Skeletal muscle satellite cell (primary cell): ENCODE measurements around the gene MMP15.

Source experiments
- H3K27me3 ChIP-seq: 2 replicates; pipeline ENCODE4 v1.7.0; 2013; ENCODE audit warnings: low read length; ENCODE audit not compliant: control insufficient read depth, insufficient read depth
- H3K36me3 ChIP-seq: 2 replicates; pipeline ENCODE4 v1.7.0; 2013; ENCODE audit warnings: mild to moderate bottlenecking, control low read depth, low read length; ENCODE audit not compliant: insufficient read depth
- H3K4me1 ChIP-seq: 2 replicates; pipeline ENCODE4 v1.7.0; 2013; ENCODE audit warnings: low read length; ENCODE audit not compliant: control insufficient read depth, insufficient read depth
- H3K4me2 ChIP-seq: 2 replicates; pipeline ENCODE4 v1.7.0; 2013; ENCODE audit warnings: mild to moderate bottlenecking, low read length
- H3K4me3 ChIP-seq: 2 replicates; pipeline ENCODE4 v1.7.0; 2013; ENCODE audit warnings: low read length
- H3K9ac ChIP-seq: 2 replicates; pipeline ENCODE4 v1.7.0; 2013; ENCODE audit warnings: mild to moderate bottlenecking, low read depth, low read length, moderate library complexity
- H3K9me3 ChIP-seq: replicated peaks from 2 replicates; pipeline ENCODE4 v1.7.0; 2013; ENCODE audit warnings: mild to moderate bottlenecking, control low read depth, low read length

MMP15 gene

DNA sequence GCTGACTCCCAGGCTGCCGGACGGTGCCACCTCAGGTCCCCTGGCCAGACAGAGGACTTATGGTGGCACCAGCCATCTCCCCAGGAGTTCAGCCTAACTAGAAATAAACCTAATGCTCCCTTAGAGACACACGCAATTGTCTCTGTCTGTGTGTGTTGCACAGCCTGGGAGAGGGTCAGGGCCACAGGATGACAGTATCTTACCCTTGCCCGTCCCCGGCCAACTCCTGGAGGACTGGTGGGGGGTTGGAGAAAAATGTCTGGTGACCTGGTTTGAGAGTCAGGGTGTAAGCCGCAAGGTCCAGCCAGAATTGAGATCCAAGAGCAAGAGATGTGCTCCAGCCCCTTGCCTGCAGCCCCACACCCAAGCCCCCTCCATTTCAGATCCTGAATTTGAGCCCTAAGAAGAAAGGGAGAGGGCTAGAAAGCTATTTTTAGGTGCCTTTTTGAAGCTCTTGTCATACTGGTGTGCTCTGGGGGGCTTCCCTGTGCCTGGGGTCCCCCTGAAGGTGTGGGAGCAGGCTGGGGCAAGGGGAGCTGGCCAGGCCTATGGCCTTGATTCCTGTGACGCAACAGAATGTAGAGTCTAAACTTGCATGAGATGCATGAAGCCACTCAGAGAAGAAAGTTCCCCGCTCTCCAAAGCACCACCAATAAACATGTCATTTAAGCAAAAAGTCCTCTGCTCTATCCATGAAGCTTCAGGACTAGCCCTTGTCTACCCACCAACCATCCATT, 37.9 kb upstream of the MMP15 start:
- Histone ChIP-seq H3K27me3 (peaks cover 35% of the 10 kb centered on the region), H3K36me3 (no peaks in the 10 kb centered on the region), H3K4me3 (no peak overlapping the region), H3K4me1 (peaks cover 5% of the 10 kb centered on the region), H3K9ac (no peak overlapping the region), H3K4me2 (no peak overlapping the region), H3K9me3 (no peaks in the 10 kb centered on the region)

DNA sequence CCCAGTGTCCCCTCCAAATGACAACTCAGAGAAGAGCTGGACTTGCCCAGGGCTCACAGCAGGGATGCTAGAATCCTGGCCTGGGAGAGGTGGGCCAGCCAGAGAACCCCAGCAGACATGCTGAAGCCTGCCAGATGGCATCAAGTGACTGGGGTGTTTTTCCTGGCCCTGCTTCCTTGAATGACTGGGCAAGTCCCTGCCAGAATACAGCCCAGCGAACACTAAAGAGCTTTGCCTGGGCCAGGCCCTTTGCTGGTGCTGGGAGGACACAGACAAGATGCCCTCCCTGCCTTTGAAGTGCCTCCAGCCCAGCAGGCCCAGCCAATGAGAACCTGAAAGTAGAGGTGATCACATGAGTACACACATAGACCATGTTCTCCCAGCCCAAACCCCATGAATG, 36.6 kb upstream of the MMP15 start:
- H3K4me3 ChIP-seq: no peak overlapping the region
- H3K9ac ChIP-seq: no peak overlapping the region
- H3K36me3 ChIP-seq: peaks cover 1% of the 10 kb centered on the region
- H3K9me3 ChIP-seq: no peaks in the 10 kb centered on the region
- no peak overlapping the region for H3K4me2 ChIP-seq
- H3K4me1 ChIP-seq: peaks cover 5% of the 10 kb centered on the region
- peaks cover 34% of the 10 kb centered on the region for H3K27me3 ChIP-seq

DNA sequence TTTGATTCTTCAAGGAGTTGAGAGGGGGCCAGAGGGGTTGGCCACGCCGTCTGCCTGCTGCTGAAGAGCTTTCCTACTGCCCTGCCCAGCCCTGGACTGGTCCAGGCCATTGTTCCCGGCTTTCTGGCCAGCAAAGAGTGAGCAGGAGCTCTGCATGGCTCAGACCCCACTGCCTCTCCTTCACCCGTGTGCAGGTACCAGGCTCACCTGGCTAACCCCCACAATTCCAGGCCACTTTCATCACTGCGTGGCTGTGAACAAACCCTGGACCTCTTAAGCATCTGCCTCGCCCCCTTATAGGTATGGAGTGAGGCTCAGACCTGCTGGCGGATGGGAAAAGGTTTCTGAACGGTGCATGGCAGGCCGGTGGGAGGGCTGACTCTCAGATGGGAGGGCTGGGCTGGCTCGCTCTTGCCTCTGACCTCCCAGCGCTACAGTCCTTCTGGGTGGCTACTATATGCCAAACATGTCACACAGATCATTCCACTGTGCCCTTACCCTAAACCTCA, 33.9 kb upstream of the MMP15 start:
- Histone ChIP-seq H3K9ac (no peak overlapping the region), H3K4me3 (no peak overlapping the region), H3K27me3 (peaks cover 13% of the 10 kb centered on the region), H3K4me1 (no peaks in the 10 kb centered on the region), H3K4me2 (no peak overlapping the region), H3K36me3 (peaks cover 27% of the 10 kb centered on the region), H3K9me3 (no peaks in the 10 kb centered on the region)

DNA sequence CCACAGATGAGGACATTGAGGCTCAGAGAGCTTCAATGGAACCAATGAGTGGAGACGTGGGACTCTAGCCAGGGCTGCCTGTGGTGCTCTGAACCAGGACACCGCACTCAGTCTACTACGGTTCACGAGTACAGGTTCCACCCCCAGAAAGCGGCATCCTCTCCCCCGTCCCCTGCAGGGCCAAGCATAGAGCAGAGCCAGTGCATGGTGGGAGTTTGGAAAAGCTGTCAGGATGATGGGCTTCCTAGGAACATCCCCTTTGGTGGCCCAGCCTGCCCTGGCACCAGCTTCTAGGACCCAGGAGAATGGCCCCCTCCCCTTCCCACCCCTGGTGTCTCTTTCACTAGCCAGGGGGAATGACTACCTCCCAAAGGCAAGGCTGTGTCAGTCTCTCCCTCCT, 33.5 kb upstream of the MMP15 start:
- Histone ChIP-seq H3K9me3 (no peaks in the 10 kb centered on the region), H3K4me1 (no peaks in the 10 kb centered on the region), H3K36me3 (peaks cover 31% of the 10 kb centered on the region), H3K4me3 (no peak overlapping the region), H3K9ac (no peak overlapping the region), H3K4me2 (no peak overlapping the region), H3K27me3 (peaks cover 9% of the 10 kb centered on the region)

DNA sequence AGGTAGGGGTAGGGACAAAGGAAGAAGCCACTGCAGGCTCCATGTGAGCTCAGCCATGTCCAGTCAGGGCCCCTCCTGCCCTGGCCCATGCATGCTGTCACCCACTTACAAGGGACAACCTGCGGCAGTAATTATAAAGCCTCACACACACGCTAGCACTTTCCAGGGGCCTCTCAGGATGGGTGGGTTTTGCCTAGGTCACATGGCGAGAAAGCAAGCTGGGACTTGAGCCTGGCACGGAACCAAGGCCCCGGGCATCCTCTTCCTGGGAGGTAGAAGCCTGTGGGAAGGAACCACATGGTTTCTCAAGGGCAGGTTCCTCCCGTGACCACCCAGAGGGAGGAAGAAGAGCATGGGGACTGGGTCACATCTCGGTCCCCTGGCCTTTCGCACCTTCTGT, 32.1 kb upstream of the MMP15 start:
- Histone ChIP-seq H3K27me3 (no peaks in the 10 kb centered on the region), H3K4me3 (no peak overlapping the region), H3K9me3 (no peaks in the 10 kb centered on the region), H3K4me1 (peaks cover 5% of the 10 kb centered on the region), H3K9ac (no peak overlapping the region), H3K36me3 (peaks cover 42% of the 10 kb centered on the region), H3K4me2 (no peak overlapping the region)

DNA sequence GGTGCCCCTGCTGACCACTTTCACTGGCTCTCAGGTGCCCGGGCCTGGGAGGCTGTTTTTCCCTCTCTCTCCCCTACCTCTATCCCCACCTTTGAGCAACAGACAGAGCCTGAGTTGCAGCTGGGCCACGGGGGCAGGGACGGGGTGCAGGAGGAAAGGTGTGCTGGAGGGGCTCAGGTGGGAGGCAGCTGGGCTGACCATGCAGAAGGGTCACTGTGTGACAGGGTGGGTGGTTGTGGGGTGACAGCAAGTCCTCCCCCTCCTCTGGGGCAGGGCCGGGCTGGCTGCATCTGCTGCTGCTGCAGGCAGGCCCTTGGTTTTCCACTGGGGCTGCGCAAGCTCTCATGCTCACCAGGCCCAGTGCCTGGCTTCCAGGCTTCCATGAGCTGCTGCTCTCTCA, 31.7 kb upstream of the MMP15 start:
- H3K4me1 ChIP-seq: peaks cover 9% of the 10 kb centered on the region
- no peak overlapping the region for H3K4me2 ChIP-seq
- H3K9ac ChIP-seq: no peak overlapping the region

DNA sequence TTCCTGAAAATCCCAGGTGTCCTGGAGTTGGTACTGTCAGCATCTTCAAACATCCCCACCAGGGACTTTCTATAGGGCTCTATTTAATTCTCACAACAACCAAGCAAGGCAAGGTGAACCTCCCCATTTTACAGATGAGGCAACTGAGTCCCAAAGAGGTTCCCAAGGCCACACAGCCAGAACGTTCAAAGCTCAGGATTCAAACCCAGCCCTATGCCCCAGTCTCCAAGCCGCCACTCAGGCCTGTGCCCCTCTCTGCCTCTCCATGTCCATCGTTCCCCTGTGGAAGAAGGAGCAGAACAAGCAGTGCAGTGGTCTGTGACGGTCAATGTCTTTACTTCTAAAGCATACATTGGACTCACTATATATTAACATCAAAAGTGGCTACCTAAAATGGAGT, 31.2 kb upstream of the MMP15 start:
- Histone ChIP-seq H3K9me3 (no peaks in the 10 kb centered on the region), H3K4me1 (peaks cover 14% of the 10 kb centered on the region), H3K27me3 (no peaks in the 10 kb centered on the region), H3K4me2 (no peak overlapping the region), H3K9ac (no peak overlapping the region), H3K36me3 (peaks cover 42% of the 10 kb centered on the region), H3K4me3 (no peak overlapping the region)

More for the DNA sequence above, 31.7 kb upstream of the MMP15 start:
- Histone ChIP-seq H3K36me3 (peaks cover 42% of the 10 kb centered on the region), H3K4me3 (no peak overlapping the region), H3K9me3 (no peaks in the 10 kb centered on the region), H3K27me3 (no peaks in the 10 kb centered on the region)

DNA sequence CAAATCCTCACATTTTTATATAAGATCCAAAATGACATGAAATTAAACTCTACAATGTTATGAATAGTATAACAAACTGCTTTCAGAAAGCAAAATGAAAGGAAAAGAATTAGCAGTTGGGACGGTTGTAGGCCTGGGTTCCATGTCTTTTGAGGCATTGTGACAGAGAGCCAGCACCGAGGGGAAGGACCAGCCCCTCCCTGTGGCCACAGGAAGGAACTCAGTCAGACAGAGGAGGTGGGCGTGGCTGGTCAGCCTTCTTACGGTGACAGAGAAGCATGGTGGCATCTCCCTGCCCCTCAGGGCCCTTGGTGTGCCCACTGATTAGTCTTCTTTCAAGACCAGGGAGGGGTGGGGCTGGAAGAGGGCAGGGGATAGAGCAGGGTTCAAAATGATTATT, 30.8 kb upstream of the MMP15 start:
- Histone ChIP-seq H3K4me3 (no peak overlapping the region), H3K9ac (no peak overlapping the region), H3K27me3 (no peaks in the 10 kb centered on the region), H3K9me3 (no peaks in the 10 kb centered on the region), H3K4me2 (no peak overlapping the region), H3K4me1 (peaks cover 18% of the 10 kb centered on the region), H3K36me3 (peaks cover 42% of the 10 kb centered on the region)

DNA sequence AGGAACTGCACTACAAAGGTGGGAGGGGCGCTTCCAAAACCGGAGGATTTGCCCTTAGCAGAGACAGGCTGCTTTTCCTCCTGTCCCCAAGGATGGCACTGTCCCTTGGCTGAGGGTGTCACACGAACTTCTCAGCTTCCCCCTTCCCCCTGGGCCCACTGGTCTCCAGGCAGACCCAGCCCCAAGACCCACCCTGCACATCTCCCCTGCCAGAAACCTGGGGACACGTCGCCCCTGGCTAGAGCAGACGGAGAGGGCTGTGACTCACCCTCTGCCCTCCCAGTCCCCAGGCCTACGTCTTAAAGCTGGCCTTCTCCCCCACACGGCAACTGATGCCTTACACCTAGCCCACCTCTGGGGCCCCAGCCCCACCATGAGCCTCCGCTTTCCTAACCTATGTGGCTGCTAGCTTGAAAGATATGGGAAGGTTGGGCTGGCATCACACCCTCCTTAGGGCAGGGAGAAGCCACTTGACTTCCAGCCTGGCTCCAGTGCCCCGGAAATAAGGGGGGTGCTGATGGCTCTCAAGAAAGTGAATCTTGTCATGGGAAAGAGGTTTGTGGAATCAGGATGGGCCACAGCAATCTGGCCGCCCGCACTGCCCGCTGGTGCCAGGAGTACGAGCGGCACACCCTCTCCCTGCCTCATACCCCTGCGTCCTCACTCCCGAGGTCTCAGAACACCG, 29.7 kb upstream of the MMP15 start:
- H3K4me3 ChIP-seq: no peak overlapping the region
- no peaks in the 10 kb centered on the region for H3K27me3 ChIP-seq
- H3K4me1 ChIP-seq: peaks cover 22% of the 10 kb centered on the region
- H3K36me3 ChIP-seq: peaks cover 42% of the 10 kb centered on the region
- no peak overlapping the region for H3K4me2 ChIP-seq
- no peak overlapping the region for H3K9ac ChIP-seq
- no peaks in the 10 kb centered on the region for H3K9me3 ChIP-seq

DNA sequence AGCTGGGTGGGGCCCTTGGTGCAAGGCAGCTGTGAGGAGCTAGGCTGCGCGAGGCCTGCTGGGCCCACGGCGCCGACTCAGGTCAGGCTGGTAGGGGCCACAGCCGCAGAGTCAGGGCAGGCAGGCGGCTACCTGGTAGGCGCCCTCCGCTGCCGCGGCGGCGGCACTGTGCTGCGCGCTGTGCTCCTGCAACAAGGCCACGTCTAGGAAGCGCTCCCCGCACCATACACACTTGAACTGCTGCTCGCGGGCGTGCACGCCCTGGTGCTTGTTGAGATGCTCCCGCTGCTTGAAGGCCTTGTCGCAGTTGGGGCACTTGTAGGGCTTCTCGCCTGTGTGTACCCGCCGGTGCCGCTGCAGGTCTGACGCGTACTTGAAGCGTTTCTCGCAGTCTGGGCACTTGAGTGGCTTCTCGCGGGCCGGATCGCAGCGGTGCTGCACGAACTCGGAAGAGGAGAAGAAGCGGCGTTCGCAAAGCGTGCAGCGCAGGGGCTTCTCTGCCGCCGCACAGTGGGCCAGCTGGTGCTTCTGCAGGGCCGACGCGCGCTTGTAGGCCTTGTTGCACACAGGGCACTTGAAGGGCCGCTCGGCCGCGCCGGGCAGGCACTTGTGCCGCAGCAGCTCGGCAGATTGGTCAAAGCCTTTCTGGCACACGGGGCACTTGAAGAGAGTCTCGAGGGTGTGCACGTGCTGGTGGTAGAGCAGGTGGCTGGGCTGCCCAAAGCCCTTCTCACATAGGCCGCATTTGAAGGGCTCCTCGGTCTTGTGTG, 29.0 kb upstream of the MMP15 start:
- Histone ChIP-seq H3K27me3 (no peaks in the 10 kb centered on the region), H3K9me3 (no peaks in the 10 kb centered on the region), H3K36me3 (peaks cover 42% of the 10 kb centered on the region), H3K4me3 (no peak overlapping the region), H3K4me2 (no peak overlapping the region), H3K9ac (no peak overlapping the region), H3K4me1 (peaks cover 25% of the 10 kb centered on the region)

DNA sequence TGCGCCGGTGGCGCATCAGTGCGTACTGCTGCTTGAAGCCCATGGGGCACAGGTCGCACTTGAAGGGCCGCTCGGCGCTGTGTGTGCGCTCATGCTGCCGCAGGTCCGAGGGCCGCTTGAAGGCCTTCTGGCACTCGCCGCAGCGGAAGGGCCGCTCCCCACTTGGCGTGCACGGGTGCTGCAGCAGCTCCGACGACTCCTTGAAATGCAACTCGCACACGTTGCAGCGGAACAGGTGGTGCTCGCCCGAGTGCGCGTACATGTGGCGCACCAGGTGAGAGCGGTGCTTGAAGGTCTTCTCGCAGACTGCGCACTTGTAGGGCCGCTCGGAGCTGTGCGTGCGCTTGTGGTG, 28.4 kb upstream of the MMP15 start:
- Histone ChIP-seq H3K4me1 (peaks cover 29% of the 10 kb centered on the region), H3K9me3 (no peaks in the 10 kb centered on the region), H3K36me3 (peaks cover 42% of the 10 kb centered on the region), H3K4me2 (no peak overlapping the region), H3K4me3 (no peak overlapping the region), H3K9ac (no peak overlapping the region), H3K27me3 (no peaks in the 10 kb centered on the region)
